Kidney epithelial cell (primary cell): ENCODE measurements around the gene ZC3H8. TPM values are rescaled to one million over a fixed set of nuclear protein-coding genes. Genes with fewer than 3 reads are reported as not detected.

Experiments
- DNase-seq: peaks from one replicate; pipeline ENCODE4 v3.0.0-alpha.2; 2010; ENCODE audit warnings: low read depth
- H3K27me3 ChIP-seq: 2 replicates; pipeline ENCODE4 v1.6.0; 2011; ENCODE audit warnings: low read length; ENCODE audit not compliant: control insufficient read depth, insufficient read depth
- H3K36me3 ChIP-seq: 2 replicates; pipeline ENCODE4 v1.5.1; 2011; ENCODE audit warnings: low read length; ENCODE audit not compliant: control insufficient read depth, insufficient read depth
- H3K4me3 ChIP-seq: 2 replicates; pipeline ENCODE4 v1.5.1; 2011; ENCODE audit warnings: low read depth, mild to moderate bottlenecking, control low read depth, low read length
- CTCF ChIP-seq: IDR thresholded peaks from 2 replicates; pipeline ENCODE4 v1.5.1; 2011; ENCODE audit warnings: mild to moderate bottlenecking, moderate library complexity, low read length, control low read depth, inconsistent platforms; ENCODE audit not compliant: insufficient read depth, poor library complexity, severe bottlenecking
- total RNA-seq: library from RNA; depleted of rRNA; stranded (reverse); fragments of >200 nt; gene quantifications from 2 replicates; pipeline ENCODE4 v1.2.3, GENCODE V29; 2015

ZC3H8 gene
- total RNA-seq, 1 donor from 2014 or later, result 47.5 TPM

- no peaks in the 10 kb centered on the region for H3K36me3 ChIP-seq
- no peak for DNase-seq
- no peak for TF ChIP-seq CTCF
- no peak overlapping the region for H3K4me3 ChIP-seq
- H3K27me3 ChIP-seq, result no peaks in the 10 kb centered on the region
These were observed 17.8 kb upstream of the ZC3H8 start for GRCh38 chr2:112272669-112273068.

GRCh38 chr2:112268547-112268946 lies 13.7 kb upstream of the ZC3H8 start:
- H3K4me3 ChIP-seq, result no peak overlapping the region
- H3K36me3 ChIP-seq, result no peaks in the 10 kb centered on the region
- DNase-seq, result no peak
- no peaks in the 10 kb centered on the region for H3K27me3 ChIP-seq
- TF ChIP-seq CTCF, result no peak

GRCh38 chr2:112262876-112263275 lies 8.0 kb upstream of the ZC3H8 start:
- Histone ChIP-seq H3K27me3 (no peaks in the 10 kb centered on the region), H3K4me3 (no peak overlapping the region), H3K36me3 (no peaks in the 10 kb centered on the region)
- no peak for TF ChIP-seq CTCF
- DNase-seq, result no peak

- no peaks in the 10 kb centered on the region for H3K36me3 ChIP-seq
- H3K27me3 ChIP-seq, result no peaks in the 10 kb centered on the region
- DNase-seq, result no peak
- no peak overlapping the region for H3K4me3 ChIP-seq
- TF ChIP-seq CTCF, result no peak
These were observed 5.4 kb upstream of the ZC3H8 start for GRCh38 chr2:112260295-112260625.

GRCh38 chr2:112259509-112260294 lies 4.9 kb upstream of the ZC3H8 start:
- H3K27me3 ChIP-seq, result no peaks in the 10 kb centered on the region
- peak; percentile 99 for TF ChIP-seq CTCF
- no peaks in the 10 kb centered on the region for H3K36me3 ChIP-seq
- DNase-seq, result peak; percentile 23
- no peak overlapping the region for H3K4me3 ChIP-seq

GRCh38 chr2:112257575-112257974 lies 2.7 kb upstream of the ZC3H8 start:
- DNase-seq, result peak; percentile 35
- H3K36me3 ChIP-seq, result no peaks in the 10 kb centered on the region
- H3K4me3 ChIP-seq, result no peak overlapping the region
- TF ChIP-seq CTCF, result no peak
- no peaks in the 10 kb centered on the region for H3K27me3 ChIP-seq
